Hematopoietic multipotent progenitor cell (in vitro differentiated cells): ENCODE measurements around the gene PTPN11. TPM values are rescaled to one million over a fixed set of nuclear protein-coding genes. Genes with fewer than 3 reads are reported as not detected.
"Not testable (repeated sequence)": the region's sequence is repeated elsewhere in the genome, so short reads cannot be mapped to it uniquely, and the experiment has no call there.

Experiments
- DNase-seq, 3 donors: peaks; one replicate each; pipeline ENCODE4 v3.0.0-alpha.2; 2011 to 2015; ENCODE audit warnings: low read depth in 2 of 3, low spot score in 2 of 3
- total RNA-seq: library from RNA; depleted of rRNA; stranded (reverse); fragments of >200 nt; gene quantifications from one replicate; pipeline ENCODE4 v1.2.3, GENCODE V29; 2012

The PTPN11 gene
- total RNA-seq, 1 donor: 43.1 TPM

DNA sequence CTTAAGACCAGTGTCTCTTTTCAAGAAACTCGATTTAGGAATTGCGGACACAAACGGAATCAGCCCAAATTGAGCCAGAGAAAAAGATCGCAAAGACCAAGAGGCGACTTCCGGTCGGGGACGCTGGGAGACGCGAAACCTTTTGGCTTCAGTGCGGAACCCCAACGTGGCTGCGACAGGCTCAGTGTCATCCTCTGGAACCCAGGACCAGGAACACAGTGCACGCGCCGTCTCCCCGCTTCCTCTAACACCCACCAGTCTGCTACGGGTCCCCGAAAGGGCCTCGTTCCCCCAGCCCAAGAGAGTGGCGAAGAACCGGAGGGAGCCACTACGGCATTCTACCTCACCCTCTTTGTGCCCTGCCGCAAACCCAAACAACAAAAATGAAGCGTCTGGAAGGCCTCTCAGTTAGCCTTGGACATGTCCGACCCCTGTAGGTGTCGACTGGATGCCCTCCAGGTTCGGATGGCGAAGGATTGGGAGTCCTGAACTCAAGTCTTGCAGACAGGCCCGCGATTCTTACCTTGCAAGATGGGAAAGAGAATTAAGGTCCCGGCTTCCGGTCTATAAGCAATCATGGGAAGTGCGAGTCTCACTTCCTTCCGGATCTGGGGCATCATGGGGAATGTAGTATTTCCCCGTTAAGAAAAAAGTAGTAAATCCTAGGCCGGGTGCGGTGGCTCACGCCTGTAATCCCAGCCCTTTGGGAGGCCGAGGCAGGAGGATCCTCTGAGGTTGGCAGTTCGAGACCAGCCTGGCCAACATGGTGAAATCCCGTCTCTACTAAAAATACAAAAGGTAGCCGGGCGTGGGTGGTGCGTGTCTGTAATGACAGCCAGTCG lies 9.5 kb upstream of the PTPN11 start, which contains the start of gene RPL6:
Gene RPL6, minus strand, starts transcription at position 542 of the 842 bp plus-strand sequence. CDS start 949 bp downstream, outside the sequence.
- peak; percentile 63 to 96 (median 91) for DNase-seq

DNA sequence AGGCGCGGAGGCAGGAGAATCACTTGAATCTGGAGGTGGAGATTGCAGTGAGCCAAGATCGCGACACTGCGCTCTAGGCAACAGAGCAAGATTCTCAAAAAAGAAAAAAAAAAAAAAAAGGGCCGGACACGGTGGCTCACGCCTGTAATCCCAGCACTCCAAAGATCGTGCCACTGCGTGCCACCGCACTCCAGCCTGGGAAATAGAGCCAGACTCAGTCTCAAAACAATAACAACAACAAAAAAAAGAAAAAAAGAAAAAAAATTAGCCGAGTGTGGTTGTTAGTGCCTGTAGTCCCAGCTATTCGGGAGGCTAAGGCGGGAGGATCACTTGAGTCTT lies 8.9 kb upstream of the PTPN11 start:
- no peak for DNase-seq

DNA sequence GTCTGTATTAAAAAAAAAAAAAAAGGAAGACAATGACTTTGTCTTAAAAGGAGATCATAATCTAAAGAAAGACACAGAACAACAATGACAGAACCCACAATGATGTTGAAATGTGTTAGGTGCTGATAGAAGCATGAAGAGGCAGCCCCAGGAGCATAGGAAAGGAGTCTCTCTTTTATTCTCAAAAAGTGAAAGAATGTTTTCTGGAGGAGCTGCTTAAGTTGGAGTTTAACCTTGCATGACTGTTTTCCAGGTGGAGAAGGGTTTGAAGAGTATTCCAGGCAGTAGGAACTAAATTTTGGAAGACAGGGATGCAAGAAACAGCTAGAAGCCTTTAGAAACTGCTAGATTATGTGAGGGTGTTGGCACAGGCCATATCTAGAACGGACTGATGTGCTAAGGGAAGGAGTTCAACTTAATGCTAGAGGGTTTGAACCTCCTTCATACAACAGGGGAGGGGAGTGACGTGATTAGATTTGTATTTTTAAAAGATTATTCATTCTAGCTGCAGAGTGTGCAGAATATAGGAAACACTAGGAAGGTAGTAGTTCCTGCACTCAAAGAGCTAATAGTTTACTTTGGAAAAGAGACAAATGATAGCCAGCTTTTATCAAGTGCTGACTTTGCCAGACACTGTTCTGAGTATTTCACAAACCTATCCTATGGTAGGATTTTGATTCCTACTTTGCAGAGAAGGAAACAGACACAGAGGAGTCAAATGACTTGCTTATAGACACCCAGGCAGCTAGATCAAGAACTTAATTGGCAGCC lies 4.7 kb upstream of the PTPN11 start:
- DNase-seq: peak in 1 of 3 donors; percentile 64

GRCh38 chr12:112415457-112415856 lies 3.3 kb upstream of the PTPN11 start:
- not testable (repeated sequence) for DNase-seq

DNA sequence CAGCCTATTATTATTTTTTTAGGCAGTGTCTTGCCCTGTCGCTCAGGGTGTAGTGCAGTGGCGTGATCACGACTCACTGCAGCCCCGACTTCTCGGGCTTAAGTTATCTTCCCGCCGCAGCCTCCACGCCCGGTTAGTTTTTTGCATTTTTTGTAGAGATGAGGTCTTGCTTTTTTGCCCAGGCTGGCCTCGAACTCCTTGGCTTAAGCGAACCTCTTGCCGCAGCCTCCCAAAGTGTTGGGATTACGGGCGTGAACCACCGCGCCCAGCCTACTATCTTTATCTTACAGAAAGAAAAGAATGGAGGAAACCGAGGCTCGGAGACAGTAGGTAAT lies 507 bp upstream of the PTPN11 start:
- DNase-seq: no peak

DNA sequence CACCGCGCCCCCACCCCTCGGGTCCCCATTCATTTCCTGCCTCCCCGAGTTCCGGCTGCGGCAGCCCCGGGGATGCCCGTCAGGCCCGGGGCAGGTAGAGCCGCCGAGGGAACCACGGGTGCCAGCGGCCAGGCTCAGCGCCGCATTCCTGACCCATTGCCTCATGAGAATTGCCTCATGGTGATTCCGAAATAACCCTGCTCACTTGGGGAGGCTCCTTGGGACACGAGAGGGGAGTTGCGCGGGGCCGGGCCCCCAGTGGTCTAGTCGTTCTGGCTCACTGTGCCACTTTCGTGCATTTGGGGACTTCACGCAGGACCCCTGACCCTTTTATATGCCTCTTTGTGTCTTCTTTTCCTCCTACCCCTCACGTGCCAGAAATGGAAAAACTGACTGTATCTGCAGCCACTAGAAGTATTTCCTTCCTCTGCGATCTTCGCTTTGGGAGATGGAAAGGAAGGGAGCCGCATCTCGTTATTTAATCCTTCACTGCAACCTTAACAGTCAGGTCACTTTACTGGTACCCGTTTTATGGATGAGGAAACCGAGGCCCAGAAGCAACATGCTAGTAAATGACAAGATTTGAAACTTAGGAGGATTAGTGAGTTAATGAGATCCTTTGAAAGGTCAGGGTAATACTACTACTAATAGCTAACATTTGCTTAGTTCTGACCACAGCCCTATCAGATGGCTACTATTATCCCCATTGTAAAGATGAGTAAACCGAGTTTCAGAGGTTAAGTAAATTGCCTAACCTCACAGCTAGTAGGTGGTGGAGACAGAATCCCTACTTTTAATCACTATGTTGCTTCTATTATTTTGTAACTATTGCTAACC lies 768 bp downstream of the PTPN11 start:
- peak in 1 of 3 donors; percentile 32 for DNase-seq

- DNase-seq: no peak
These were observed 2.0 kb downstream of the PTPN11 start for GRCh38 chr12:112420740-112421139.

GRCh38 chr12:112421363-112421762 lies 2.6 kb downstream of the PTPN11 start:
- no peak for DNase-seq

DNA sequence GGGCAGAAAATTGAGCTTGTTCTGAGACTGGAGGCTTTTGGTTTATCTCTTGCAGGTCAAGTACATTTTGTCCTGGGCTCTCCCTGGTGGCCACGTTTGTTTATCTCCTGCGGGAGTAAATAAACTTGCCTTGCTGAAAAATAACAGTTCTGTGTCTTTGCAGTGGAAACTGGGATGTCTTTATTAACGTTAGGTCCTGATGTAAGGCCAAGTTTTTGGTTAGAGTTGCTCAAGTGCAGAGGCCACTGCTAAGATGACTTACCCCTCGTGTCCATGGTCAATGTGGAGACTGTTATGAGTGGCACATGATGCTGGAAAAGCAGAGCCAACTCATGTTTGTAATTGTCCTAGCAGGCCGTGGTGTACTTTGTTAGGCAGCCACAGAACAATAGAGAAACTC lies 3.8 kb downstream of the PTPN11 start:
- no peak for DNase-seq

- no peak for DNase-seq
These were observed 5.4 kb downstream of the PTPN11 start for GRCh38 chr12:112424126-112424525.

- no peak for DNase-seq
These were observed 7.0 kb downstream of the PTPN11 start for GRCh38 chr12:112425582-112426382.

DNA sequence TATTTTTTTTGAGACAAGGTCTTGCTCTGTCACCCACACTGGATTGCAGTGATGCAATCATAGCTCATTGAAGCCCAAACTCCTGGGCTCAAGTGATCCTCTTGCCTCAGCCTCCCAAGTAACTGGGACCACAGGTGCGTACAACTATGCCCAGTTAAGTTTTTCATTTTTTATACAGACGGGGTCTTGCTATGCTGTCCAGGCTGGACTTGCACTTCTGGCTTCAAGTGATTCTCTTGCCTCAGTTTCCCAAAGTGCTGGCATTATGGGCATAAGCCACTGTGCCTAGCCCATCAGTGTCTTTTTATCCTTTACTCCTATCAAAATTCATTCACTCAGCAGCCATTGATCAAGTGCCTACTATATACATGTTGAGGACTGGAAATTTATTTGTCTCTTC lies 9.0 kb downstream of the PTPN11 start:
- no peak for DNase-seq

- no peak for DNase-seq
These were observed 12.2 kb downstream of the PTPN11 start for GRCh38 chr12:112430929-112431328.

GRCh38 chr12:112431965-112432364 lies 13.2 kb downstream of the PTPN11 start:
- DNase-seq: no peak

GRCh38 chr12:112433551-112433950 lies 14.8 kb downstream of the PTPN11 start:
- DNase-seq: no peak

DNA sequence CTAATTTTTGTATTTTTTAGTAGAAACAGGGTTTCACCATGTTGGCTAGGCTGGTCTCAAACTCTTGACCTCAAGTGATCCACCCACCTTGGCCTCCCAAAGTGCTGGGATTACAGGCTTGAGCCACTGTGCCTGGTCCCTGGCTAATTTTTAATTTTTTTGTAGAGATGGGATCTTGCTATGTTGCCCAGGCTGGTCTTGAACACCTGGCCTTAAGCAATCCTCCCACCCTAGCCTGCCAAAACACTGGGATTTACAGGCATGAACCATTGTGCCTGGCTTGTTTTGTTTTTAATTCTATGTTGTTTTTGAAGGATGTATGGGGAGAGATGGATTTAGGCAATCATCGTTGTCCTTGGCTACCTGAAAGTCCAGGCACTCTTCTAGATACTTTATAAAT lies 19.9 kb downstream of the PTPN11 start:
- not testable (repeated sequence) for DNase-seq

GRCh38 chr12:112439769-112440168 lies 21.0 kb downstream of the PTPN11 start:
- no peak for DNase-seq

- DNase-seq: not testable (repeated sequence)
These were observed 21.9 kb downstream of the PTPN11 start for GRCh38 chr12:112440653-112441052.

GRCh38 chr12:112443916-112444315 lies 25.2 kb downstream of the PTPN11 start:
- DNase-seq: no peak

- no peak for DNase-seq
These were observed 27.4 kb downstream of the PTPN11 start for GRCh38 chr12:112446008-112446725.
